Colonic mucosa (tissue), 4 donors: ENCODE measurements around the gene MS4A18. TPM values are rescaled to one million over a fixed set of nuclear protein-coding genes. Genes with fewer than 3 reads are reported as not detected.

Experiments
- DNase-seq: peaks from one replicate; pipeline ENCODE4 v3.0.0-alpha.2; 2020
- H3K27ac ChIP-seq: fragments of 200-600 bp; one replicate; pipeline ENCODE4 v1.8.0; 2021
- H3K27me3 ChIP-seq: fragments of 200-600 bp; one replicate; pipeline ENCODE4 v1.8.0; 2021
- H3K36me3 ChIP-seq: fragments of 200-600 bp; one replicate; pipeline ENCODE4 v1.8.0; 2021
- H3K4me1 ChIP-seq: fragments of 200-600 bp; one replicate; pipeline ENCODE4 v1.8.0; 2021; ENCODE audit warnings: mild to moderate bottlenecking
- H3K4me3 ChIP-seq: fragments of 200-600 bp; one replicate; pipeline ENCODE4 v1.8.0; 2021
- H3K9ac ChIP-seq, 2 donors: one replicate each; pipeline ENCODE4 v1.7.0; 2013; ENCODE audit warnings: control low read depth in 2 of 2, low read depth in 2 of 2, low read length in 2 of 2
- H3K9me3 ChIP-seq: fragments of 200-600 bp; one replicate; pipeline ENCODE4 v1.8.0; 2021
- CTCF ChIP-seq: fragments of 200-600 bp; IDR thresholded peaks from one replicate; pipeline ENCODE4 v1.8.0; 2022; ENCODE audit warnings: antibody characterized with exemption, mild to moderate bottlenecking
- intact Hi-C: fragments of 100-400 bp; cut with DNase I; formaldehyde crosslinking; loops from one replicate; pipeline ENCODE4 v1.14.1; 2022
- total RNA-seq, 2 donors: library from RNA; stranded (reverse); fragmentation: NEBNext Ultra II Directional in 1 of 2; extraction: Animal tissue kit (Norgen Biotek cat#: 25700) in 1 of 2; gene quantifications; one replicate each; pipeline ENCODE4 v1.2.1, GENCODE V29; 2021
- donor health status: healthy.
- donor health status: DM: no; HTN: no; CAD: no.
- donor health status: DM: no; HTN: no; CAD: no.

MS4A18 gene
- total RNA-seq, 2 donors from 2014 or later: not detected

- intact Hi-C loops: no loop called here
- no peaks in the 10 kb centered on the region for H3K36me3 ChIP-seq
- H3K9me3 ChIP-seq: no peaks in the 10 kb centered on the region
- DNase-seq: peak; percentile 52
- H3K27ac ChIP-seq: peak overlapping the region; percentile 73
- peak overlapping the region in 1 of 2 donors; percentile 29 for H3K9ac ChIP-seq
- peaks cover 2% of the 10 kb centered on the region for H3K4me1 ChIP-seq
- TF ChIP-seq CTCF: no peak
- no peak overlapping the region for H3K4me3 ChIP-seq
- H3K27me3 ChIP-seq: peaks cover 6% of the 10 kb centered on the region
Measured at GRCh38 chr11:60718524-60719316, 5.8 kb upstream of the MS4A18 start.

GRCh38 chr11:60719391-60719790 lies 5.1 kb upstream of the MS4A18 start:
- peak; percentile 82 for DNase-seq
- peaks cover 6% of the 10 kb centered on the region for H3K27me3 ChIP-seq
- H3K9me3 ChIP-seq: no peaks in the 10 kb centered on the region
- no peak overlapping the region for H3K9ac ChIP-seq
- H3K36me3 ChIP-seq: no peaks in the 10 kb centered on the region
- TF ChIP-seq CTCF: no peak
- intact Hi-C loops: no loop called here
- H3K4me3 ChIP-seq: no peak overlapping the region
- H3K27ac ChIP-seq: peak overlapping the region; percentile 41
- H3K4me1 ChIP-seq: peaks cover 2% of the 10 kb centered on the region

DNA sequence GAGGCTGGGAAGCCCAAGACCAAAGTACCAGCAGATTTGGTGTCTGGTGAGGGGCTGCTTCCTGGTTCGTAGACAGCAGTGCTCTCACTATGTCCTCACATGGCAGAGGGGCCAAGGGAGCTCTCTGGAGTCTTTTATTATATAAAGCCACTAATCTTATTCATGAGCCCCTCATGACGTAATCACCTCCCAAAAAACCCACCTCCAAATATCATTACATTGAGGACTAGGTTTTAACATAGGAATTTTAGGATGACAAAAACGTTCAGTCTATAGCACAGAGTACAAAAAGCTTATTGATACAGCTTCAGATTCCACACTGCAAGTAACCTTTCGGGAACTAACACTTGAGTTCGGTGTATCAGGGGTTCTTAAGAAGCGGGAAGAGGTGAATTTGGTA lies 4.1 kb upstream of the MS4A18 start:
- Histone ChIP-seq H3K4me1 (peaks cover 2% of the 10 kb centered on the region), H3K9ac (no peak overlapping the region), H3K9me3 (no peaks in the 10 kb centered on the region), H3K27me3 (peaks cover 6% of the 10 kb centered on the region), H3K4me3 (no peak overlapping the region), H3K36me3 (no peaks in the 10 kb centered on the region), H3K27ac (no peak overlapping the region)
- intact Hi-C loops: no loop called here
- no peak for DNase-seq
- no peak for TF ChIP-seq CTCF

GRCh38 chr11:60725592-60725991 lies 1.1 kb downstream of the MS4A18 start:
- TF ChIP-seq CTCF: no peak
- Histone ChIP-seq H3K4me1 (no peaks in the 10 kb centered on the region), H3K27me3 (peaks cover 6% of the 10 kb centered on the region), H3K9ac (no peak overlapping the region), H3K9me3 (no peaks in the 10 kb centered on the region), H3K36me3 (no peaks in the 10 kb centered on the region), H3K4me3 (no peak overlapping the region), H3K27ac (no peak overlapping the region)
- intact Hi-C loops: no loop called here
- no peak for DNase-seq

DNA sequence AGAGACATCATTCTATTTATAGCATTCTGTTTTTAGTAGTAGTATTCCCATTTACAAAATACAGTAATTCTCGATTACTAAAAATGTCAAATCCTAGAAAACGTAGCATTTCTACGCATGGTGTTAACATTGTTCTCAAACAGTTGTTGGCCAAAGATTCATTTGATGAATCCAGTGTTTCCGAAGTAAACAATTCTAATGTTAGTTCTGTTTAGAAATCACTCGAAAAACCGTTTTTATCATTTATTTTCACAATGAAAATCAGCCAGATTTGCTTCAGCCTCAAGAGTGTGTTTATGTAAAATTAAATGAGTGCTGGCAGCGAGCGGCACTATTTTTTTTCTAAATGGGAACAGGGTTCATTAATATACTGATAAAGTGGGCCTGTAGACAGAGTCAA lies 7.1 kb downstream of the MS4A18 start:
- no peak for TF ChIP-seq CTCF
- no peaks in the 10 kb centered on the region for H3K4me1 ChIP-seq

More for the DNA sequence above, 7.1 kb downstream of the MS4A18 start:
- H3K4me3 ChIP-seq: no peak overlapping the region
- no peak overlapping the region for H3K9ac ChIP-seq
- DNase-seq: no peak
- no peaks in the 10 kb centered on the region for H3K27me3 ChIP-seq
- H3K9me3 ChIP-seq: no peaks in the 10 kb centered on the region
- intact Hi-C loops: no loop called here
- no peak overlapping the region for H3K27ac ChIP-seq
- H3K36me3 ChIP-seq: no peaks in the 10 kb centered on the region
